OCI-LY1 (cell line): ENCODE data around the gene RAB10.

Source experiments
- CTCF ChIP-seq: fragments of 200-600 bp; sonication (generic), shearing (Covaris generic); IDR thresholded peaks from 2 replicates; pipeline ENCODE4 v1.5.1; 2017; ENCODE audit warnings: mild to moderate bottlenecking, antibody characterized with exemption, low read length, moderate library complexity, mixed read lengths
- EZH2 ChIP-seq: fragments of 200-600 bp; sonication (generic), shearing (Covaris generic); IDR thresholded peaks from 2 replicates; pipeline ENCODE4 v1.8.0; 2017; ENCODE audit warnings: borderline replicate concordance, mixed run types, mild to moderate bottlenecking, antibody characterized with exemption, low read length, moderate library complexity, mixed read lengths

GRCh38 chr2:26089337-26089736, 55.5 kb downstream of the RAB10 start:
- TF ChIP-seq CTCF (no peak), EZH2 (no peak)
